Gastrocnemius medialis (tissue), 4 donors: ENCODE results near the gene CEP70.

Source experiments
- POLR2A ChIP-seq, 2 donors: fragments of 450-650 bp; IDR thresholded peaks; one replicate each; pipeline ENCODE4 v1.6.1; 2017; ENCODE audit warnings: antibody characterized with exemption in 2 of 2, mild to moderate bottlenecking in 2 of 2, moderate library complexity in 2 of 2
- TF ChIP-seq, protein P1 (sequence below), 5 experiments: fragments of 450-650 bp in 3 of 5; fragments of 200-600 bp in 2 of 5; sonication (generic) in 2 of 5; IDR thresholded peaks in 4 of 5; conservative IDR thresholded peaks in 1 of 5; 1 replicate in 4 of 5; 2 replicates in 1 of 5; pipeline ENCODE4 v1.5.1; 2016 to 2019; ENCODE audit warnings: antibody characterized with exemption in 5 of 5, mild to moderate bottlenecking in 3 of 5, moderate library complexity in 3 of 5

GRCh38 chr3:138497851-138498250 is 96.2 kb downstream of the CEP70 start:
- TF ChIP-seq, protein P1, sequence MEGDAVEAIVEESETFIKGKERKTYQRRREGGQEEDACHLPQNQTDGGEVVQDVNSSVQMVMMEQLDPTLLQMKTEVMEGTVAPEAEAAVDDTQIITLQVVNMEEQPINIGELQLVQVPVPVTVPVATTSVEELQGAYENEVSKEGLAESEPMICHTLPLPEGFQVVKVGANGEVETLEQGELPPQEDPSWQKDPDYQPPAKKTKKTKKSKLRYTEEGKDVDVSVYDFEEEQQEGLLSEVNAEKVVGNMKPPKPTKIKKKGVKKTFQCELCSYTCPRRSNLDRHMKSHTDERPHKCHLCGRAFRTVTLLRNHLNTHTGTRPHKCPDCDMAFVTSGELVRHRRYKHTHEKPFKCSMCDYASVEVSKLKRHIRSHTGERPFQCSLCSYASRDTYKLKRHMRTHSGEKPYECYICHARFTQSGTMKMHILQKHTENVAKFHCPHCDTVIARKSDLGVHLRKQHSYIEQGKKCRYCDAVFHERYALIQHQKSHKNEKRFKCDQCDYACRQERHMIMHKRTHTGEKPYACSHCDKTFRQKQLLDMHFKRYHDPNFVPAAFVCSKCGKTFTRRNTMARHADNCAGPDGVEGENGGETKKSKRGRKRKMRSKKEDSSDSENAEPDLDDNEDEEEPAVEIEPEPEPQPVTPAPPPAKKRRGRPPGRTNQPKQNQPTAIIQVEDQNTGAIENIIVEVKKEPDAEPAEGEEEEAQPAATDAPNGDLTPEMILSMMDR (IDR thresholded peaks at IDR 0.05 in 4 of 5, conservative IDR thresholded peaks at IDR 0.05 in 1 of 5) = no peak
- TF ChIP-seq POLR2A (IDR thresholded peaks at IDR 0.05) = no peak
